Measurements from ENCODE around the gene LGALS9.

DNA sequence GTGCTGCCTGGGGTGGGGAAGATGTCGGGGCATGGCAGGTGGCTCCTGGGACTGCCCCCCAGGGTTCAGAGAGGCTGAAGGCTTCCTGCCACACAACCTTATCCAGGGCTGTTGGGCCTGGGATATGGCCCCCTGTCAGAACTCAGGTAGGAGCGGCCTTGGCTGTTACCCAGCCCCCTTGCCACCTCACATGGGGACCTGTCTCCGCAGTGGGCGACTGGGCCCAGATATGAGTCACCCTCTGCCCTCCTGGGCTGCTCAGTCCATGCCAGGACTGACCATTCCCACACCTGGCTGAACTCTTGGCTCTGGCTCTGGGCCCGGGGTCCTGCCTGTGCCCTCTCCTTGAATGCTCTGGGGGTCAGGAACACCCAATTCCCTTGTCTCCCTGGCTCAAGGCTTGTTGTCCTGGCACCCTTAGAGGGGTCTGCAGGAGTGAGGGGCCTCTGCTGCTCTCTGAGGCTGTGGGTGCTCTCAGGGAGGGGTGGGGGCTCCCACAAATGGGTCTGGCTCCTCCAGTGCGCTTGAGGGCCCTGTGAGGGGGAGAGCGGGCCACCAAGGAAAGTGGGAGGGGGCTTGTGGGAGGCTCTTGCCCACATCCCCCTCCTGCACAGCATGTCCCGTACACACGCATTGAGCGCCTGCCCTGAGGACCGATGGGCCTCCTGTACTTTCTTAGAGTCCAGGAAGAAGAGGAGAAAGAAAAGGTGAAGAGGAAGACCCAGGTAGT lies 36.0 kb downstream of the LGALS9 start:
- TF ChIP-seq, protein P1, sequence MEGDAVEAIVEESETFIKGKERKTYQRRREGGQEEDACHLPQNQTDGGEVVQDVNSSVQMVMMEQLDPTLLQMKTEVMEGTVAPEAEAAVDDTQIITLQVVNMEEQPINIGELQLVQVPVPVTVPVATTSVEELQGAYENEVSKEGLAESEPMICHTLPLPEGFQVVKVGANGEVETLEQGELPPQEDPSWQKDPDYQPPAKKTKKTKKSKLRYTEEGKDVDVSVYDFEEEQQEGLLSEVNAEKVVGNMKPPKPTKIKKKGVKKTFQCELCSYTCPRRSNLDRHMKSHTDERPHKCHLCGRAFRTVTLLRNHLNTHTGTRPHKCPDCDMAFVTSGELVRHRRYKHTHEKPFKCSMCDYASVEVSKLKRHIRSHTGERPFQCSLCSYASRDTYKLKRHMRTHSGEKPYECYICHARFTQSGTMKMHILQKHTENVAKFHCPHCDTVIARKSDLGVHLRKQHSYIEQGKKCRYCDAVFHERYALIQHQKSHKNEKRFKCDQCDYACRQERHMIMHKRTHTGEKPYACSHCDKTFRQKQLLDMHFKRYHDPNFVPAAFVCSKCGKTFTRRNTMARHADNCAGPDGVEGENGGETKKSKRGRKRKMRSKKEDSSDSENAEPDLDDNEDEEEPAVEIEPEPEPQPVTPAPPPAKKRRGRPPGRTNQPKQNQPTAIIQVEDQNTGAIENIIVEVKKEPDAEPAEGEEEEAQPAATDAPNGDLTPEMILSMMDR (IDR thresholded peaks at IDR 0.05; ENCODE audit: extremely low read depth in 1 of 2, insufficient read depth in 1 of 2, low read depth in 1 of 2, low read length in 2 of 2): no peak
- TF ChIP-seq MYC (IDR thresholded peaks at IDR 0.05; ENCODE audit: low read depth, low read length) (no peak), GATA2 (IDR thresholded peaks at IDR 0.05; ENCODE audit: insufficient read depth, insufficient read length, low read depth, low read length) (no peak), POLR2A (IDR thresholded peaks at IDR 0.05; ENCODE audit: low read depth, low read length) (no peak), EZH2 (IDR thresholded peaks at IDR 0.05; ENCODE audit: borderline replicate concordance, low read depth, low read length, severe bottlenecking) (no peak), POLR2AphosphoS5 (IDR thresholded peaks at IDR 0.05; ENCODE audit: insufficient read depth, low read depth, low read length) (no peak)
- TF ChIP-seq, protein P2, sequence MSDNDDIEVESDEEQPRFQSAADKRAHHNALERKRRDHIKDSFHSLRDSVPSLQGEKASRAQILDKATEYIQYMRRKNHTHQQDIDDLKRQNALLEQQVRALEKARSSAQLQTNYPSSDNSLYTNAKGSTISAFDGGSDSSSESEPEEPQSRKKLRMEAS (IDR thresholded peaks at IDR 0.05; ENCODE audit: insufficient read depth, insufficient read length): no peak

Measured in endothelial cell of umbilical vein (primary cell).